ENCODE measurements around the gene GTF3C4. TPM values are rescaled to one million over a fixed set of nuclear protein-coding genes. Genes with fewer than 3 reads are reported as not detected.

The GTF3C4 gene
- total and polyA plus RNA-seq, 2 experiments from 2014 or later, result 9.5 to 39.6 TPM

- TF ChIP-seq CREB1 (CRISPR knock-in tag; IDR thresholded peaks at IDR 0.05; ENCODE audit: low read depth), result no peak
- TF ChIP-seq JUNB (IDR thresholded peaks at IDR 0.05; ENCODE audit: unreplicated experiment), result no peak
Observed at GRCh38 chr9:132728071-132728470, 57.8 kb downstream of the GTF3C4 start (continued).

DNA sequence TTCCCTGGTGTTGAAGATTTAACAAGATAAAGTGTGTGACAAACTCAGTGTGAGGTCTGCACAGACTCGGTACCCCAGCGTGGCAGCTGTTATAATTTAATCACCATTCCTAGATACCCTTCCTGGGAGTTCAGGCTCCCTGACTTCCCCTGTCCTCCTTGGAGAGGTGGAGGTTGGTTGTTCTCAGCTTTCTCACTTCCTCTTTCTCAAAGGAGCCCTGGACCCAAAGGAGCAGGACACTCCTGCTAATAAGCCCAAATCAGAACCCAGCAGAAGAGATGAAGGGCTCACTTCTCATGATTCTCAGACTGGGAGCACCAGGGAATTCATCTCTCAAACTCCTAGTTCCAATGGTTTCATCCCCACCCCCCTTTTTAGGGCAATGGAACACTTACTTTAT lies 58.2 kb downstream of the GTF3C4 start:
- Histone ChIP-seq H3K27ac (ENCODE audit: low read depth) (no peak overlapping the region), H3K79me2 (replicated peaks; ENCODE audit: insufficient read depth) (no peaks in the 10 kb centered on the region), H3K4me1 (ENCODE audit: insufficient read depth) (no peaks in the 10 kb centered on the region), H3K9me2 (ENCODE audit: insufficient read depth) (no peaks in the 10 kb centered on the region), H3K27me3 (ENCODE audit: insufficient read depth) (no peaks in the 10 kb centered on the region), H3K36me3 (ENCODE audit: insufficient read depth) (no peaks in the 10 kb centered on the region), H3F3A (replicated peaks; ENCODE audit: low read depth) (no peaks in the 10 kb centered on the region), H4K20me1 (replicated peaks; ENCODE audit: insufficient read depth) (no peaks in the 10 kb centered on the region), H3K4me3 (no peak overlapping the region), H3K4me2 (no peak overlapping the region), H2AFZ (no peak overlapping the region)
- Mint-ChIP-seq H3K27ac (no peak overlapping the region), H3K4me3 (no peak overlapping the region), H3K36me3 (ENCODE audit: low read depth) (no peaks in the 10 kb centered on the region), H3K9me3 (no peaks in the 10 kb centered on the region), H3K27me3 (ENCODE audit: insufficient read depth, low read depth, poor library complexity) (peaks cover 6% of the 10 kb centered on the region), H3K4me1 (peaks cover 16% of the 10 kb centered on the region)
- TF ChIP-seq EZH2phosphoT487 (IDR thresholded peaks at IDR 0.05; ENCODE audit: unreplicated experiment), result no peak
- no peak for TF ChIP-seq STAT1 (IDR thresholded peaks at IDR 0.05; ENCODE audit: unreplicated experiment)
- TF ChIP-seq, protein P1, sequence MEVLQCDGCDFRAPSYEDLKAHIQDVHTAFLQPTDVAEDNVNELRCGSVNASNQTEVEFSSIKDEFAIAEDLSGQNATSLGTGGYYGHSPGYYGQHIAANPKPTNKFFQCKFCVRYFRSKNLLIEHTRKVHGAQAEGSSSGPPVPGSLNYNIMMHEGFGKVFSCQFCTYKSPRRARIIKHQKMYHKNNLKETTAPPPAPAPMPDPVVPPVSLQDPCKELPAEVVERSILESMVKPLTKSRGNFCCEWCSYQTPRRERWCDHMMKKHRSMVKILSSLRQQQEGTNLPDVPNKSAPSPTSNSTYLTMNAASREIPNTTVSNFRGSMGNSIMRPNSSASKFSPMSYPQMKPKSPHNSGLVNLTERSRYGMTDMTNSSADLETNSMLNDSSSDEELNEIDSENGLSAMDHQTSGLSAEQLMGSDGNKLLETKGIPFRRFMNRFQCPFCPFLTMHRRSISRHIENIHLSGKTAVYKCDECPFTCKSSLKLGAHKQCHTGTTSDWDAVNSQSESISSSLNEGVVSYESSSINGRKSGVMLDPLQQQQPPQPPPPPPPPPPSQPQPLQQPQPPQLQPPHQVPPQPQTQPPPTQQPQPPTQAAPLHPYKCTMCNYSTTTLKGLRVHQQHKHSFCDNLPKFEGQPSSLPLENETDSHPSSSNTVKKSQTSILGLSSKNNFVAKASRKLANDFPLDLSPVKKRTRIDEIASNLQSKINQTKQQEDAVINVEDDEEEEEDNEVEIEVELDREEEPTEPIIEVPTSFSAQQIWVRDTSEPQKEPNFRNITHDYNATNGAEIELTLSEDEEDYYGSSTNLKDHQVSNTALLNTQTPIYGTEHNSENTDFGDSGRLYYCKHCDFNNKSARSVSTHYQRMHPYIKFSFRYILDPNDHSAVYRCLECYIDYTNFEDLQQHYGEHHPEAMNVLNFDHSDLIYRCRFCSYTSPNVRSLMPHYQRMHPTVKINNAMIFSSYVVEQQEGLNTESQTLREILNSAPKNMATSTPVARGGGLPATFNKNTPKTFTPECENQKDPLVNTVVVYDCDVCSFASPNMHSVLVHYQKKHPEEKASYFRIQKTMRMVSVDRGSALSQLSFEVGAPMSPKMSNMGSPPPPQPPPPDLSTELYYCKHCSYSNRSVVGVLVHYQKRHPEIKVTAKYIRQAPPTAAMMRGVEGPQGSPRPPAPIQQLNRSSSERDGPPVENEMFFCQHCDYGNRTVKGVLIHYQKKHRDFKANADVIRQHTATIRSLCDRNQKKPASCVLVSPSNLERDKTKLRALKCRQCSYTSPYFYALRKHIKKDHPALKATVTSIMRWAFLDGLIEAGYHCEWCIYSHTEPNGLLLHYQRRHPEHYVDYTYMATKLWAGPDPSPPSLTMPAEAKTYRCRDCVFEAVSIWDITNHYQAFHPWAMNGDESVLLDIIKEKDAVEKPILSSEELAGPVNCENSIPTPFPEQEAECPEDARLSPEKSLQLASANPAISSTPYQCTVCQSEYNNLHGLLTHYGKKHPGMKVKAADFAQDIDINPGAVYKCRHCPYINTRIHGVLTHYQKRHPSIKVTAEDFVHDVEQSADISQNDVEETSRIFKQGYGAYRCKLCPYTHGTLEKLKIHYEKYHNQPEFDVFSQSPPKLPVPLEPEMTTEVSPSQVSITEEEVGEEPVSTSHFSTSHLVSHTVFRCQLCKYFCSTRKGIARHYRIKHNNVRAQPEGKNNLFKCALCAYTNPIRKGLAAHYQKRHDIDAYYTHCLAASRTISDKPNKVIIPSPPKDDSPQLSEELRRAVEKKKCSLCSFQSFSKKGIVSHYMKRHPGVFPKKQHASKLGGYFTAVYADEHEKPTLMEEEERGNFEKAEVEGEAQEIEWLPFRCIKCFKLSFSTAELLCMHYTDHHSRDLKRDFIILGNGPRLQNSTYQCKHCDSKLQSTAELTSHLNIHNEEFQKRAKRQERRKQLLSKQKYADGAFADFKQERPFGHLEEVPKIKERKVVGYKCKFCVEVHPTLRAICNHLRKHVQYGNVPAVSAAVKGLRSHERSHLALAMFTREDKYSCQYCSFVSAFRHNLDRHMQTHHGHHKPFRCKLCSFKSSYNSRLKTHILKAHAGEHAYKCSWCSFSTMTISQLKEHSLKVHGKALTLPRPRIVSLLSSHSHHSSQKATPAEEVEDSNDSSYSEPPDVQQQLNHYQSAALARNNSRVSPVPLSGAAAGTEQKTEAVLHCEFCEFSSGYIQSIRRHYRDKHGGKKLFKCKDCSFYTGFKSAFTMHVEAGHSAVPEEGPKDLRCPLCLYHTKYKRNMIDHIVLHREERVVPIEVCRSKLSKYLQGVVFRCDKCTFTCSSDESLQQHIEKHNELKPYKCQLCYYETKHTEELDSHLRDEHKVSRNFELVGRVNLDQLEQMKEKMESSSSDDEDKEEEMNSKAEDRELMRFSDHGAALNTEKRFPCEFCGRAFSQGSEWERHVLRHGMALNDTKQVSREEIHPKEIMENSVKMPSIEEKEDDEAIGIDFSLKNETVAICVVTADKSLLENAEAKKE (CRISPR knock-in tag; IDR thresholded peaks at IDR 0.05), result no peak
- TF ChIP-seq NANOG (IDR thresholded peaks at IDR 0.05; ENCODE audit: borderline replicate concordance), result no peak
- TF ChIP-seq, protein P2, sequence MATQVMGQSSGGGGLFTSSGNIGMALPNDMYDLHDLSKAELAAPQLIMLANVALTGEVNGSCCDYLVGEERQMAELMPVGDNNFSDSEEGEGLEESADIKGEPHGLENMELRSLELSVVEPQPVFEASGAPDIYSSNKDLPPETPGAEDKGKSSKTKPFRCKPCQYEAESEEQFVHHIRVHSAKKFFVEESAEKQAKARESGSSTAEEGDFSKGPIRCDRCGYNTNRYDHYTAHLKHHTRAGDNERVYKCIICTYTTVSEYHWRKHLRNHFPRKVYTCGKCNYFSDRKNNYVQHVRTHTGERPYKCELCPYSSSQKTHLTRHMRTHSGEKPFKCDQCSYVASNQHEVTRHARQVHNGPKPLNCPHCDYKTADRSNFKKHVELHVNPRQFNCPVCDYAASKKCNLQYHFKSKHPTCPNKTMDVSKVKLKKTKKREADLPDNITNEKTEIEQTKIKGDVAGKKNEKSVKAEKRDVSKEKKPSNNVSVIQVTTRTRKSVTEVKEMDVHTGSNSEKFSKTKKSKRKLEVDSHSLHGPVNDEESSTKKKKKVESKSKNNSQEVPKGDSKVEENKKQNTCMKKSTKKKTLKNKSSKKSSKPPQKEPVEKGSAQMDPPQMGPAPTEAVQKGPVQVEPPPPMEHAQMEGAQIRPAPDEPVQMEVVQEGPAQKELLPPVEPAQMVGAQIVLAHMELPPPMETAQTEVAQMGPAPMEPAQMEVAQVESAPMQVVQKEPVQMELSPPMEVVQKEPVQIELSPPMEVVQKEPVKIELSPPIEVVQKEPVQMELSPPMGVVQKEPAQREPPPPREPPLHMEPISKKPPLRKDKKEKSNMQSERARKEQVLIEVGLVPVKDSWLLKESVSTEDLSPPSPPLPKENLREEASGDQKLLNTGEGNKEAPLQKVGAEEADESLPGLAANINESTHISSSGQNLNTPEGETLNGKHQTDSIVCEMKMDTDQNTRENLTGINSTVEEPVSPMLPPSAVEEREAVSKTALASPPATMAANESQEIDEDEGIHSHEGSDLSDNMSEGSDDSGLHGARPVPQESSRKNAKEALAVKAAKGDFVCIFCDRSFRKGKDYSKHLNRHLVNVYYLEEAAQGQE (IDR thresholded peaks at IDR 0.05; ENCODE audit: unreplicated experiment), result no peak
- no peak for TF ChIP-seq ZNF114 (CRISPR knock-in tag; IDR thresholded peaks at IDR 0.05)
- TF ChIP-seq, protein P3, sequence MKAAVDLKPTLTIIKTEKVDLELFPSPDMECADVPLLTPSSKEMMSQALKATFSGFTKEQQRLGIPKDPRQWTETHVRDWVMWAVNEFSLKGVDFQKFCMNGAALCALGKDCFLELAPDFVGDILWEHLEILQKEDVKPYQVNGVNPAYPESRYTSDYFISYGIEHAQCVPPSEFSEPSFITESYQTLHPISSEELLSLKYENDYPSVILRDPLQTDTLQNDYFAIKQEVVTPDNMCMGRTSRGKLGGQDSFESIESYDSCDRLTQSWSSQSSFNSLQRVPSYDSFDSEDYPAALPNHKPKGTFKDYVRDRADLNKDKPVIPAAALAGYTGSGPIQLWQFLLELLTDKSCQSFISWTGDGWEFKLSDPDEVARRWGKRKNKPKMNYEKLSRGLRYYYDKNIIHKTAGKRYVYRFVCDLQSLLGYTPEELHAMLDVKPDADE (IDR thresholded peaks at IDR 0.05), result no peak
- TF ChIP-seq, protein P4, sequence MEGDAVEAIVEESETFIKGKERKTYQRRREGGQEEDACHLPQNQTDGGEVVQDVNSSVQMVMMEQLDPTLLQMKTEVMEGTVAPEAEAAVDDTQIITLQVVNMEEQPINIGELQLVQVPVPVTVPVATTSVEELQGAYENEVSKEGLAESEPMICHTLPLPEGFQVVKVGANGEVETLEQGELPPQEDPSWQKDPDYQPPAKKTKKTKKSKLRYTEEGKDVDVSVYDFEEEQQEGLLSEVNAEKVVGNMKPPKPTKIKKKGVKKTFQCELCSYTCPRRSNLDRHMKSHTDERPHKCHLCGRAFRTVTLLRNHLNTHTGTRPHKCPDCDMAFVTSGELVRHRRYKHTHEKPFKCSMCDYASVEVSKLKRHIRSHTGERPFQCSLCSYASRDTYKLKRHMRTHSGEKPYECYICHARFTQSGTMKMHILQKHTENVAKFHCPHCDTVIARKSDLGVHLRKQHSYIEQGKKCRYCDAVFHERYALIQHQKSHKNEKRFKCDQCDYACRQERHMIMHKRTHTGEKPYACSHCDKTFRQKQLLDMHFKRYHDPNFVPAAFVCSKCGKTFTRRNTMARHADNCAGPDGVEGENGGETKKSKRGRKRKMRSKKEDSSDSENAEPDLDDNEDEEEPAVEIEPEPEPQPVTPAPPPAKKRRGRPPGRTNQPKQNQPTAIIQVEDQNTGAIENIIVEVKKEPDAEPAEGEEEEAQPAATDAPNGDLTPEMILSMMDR (conservative IDR thresholded peaks at IDR 0.05; ENCODE audit: low read depth in 2 of 2), result no peak
- TF ChIP-seq JUNB (IDR thresholded peaks at IDR 0.05; ENCODE audit: unreplicated experiment), result no peak
- no peak for TF ChIP-seq POLR2AphosphoS5 (IDR thresholded peaks at IDR 0.05; ENCODE audit: low read depth)
- TF ChIP-seq CREB1 (CRISPR knock-in tag; IDR thresholded peaks at IDR 0.05; ENCODE audit: low read depth), result no peak
- TF ChIP-seq EZH2 (IDR thresholded peaks at IDR 0.05; ENCODE audit: low read depth, unreplicated experiment), result no peak
- TF ChIP-seq ZNF331 (CRISPR knock-in tag; IDR thresholded peaks at IDR 0.05; ENCODE audit: low read depth), result no peak
- DNase-seq (ENCODE audit: low spot score) (no peak), ATAC-seq (no peak)

Data from GM23338 (cell line).